ENCODE data around the gene LIME1.

GRCh38 chr20:63742381-63743024, 6.0 kb downstream of the LIME1 start:
- no peak for TF ChIP-seq EZH2 (IDR thresholded peaks at IDR 0.05; ENCODE audit: low read depth, low read length, severe bottlenecking)
- TF ChIP-seq CTCF (IDR thresholded peaks at IDR 0.05; ENCODE audit: control extremely low read depth in 1 of 3, insufficient read depth in 1 of 3, low read depth in 1 of 3, low read length in 3 of 3), result no peak
- TF ChIP-seq YY1 (IDR thresholded peaks at IDR 0.05; ENCODE audit: low read depth, low read length), result no peak
- TF ChIP-seq SRF (IDR thresholded peaks at IDR 0.05; ENCODE audit: low read depth, low read length), result no peak
- TF ChIP-seq JUND (IDR thresholded peaks at IDR 0.05; ENCODE audit: low read length), result no peak
- no peak for TF ChIP-seq POLR2AphosphoS5 (IDR thresholded peaks at IDR 0.05; ENCODE audit: low read depth, low read length)
